Measurements from ENCODE around the gene UBE3B.

DNA sequence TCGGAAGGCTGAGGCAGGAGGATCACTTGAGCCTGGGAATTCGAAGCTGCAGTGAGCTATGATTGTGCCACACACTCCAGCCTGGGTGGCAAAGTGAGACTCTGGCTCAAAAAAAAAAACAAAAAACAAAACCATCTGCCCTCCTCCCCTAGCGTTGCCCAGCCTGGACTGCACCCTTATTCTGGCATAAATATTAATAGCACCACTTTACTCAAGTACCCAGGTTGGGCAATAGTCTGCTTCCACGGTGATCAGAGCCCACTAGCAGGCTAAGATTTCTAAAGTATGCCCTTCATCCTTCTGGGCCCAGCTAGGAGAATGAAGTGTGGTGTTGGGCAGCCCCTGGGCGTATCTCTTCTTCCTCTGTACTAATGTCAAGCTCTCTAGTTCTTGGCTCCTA is 33.6 kb upstream of the UBE3B start:
- TF ChIP-seq, protein P1, sequence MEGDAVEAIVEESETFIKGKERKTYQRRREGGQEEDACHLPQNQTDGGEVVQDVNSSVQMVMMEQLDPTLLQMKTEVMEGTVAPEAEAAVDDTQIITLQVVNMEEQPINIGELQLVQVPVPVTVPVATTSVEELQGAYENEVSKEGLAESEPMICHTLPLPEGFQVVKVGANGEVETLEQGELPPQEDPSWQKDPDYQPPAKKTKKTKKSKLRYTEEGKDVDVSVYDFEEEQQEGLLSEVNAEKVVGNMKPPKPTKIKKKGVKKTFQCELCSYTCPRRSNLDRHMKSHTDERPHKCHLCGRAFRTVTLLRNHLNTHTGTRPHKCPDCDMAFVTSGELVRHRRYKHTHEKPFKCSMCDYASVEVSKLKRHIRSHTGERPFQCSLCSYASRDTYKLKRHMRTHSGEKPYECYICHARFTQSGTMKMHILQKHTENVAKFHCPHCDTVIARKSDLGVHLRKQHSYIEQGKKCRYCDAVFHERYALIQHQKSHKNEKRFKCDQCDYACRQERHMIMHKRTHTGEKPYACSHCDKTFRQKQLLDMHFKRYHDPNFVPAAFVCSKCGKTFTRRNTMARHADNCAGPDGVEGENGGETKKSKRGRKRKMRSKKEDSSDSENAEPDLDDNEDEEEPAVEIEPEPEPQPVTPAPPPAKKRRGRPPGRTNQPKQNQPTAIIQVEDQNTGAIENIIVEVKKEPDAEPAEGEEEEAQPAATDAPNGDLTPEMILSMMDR (IDR thresholded peaks at IDR 0.05) = no peak
- TF ChIP-seq POLR2A (IDR thresholded peaks at IDR 0.05) = no peak
